K562 (cell line): Measurements from ENCODE around the gene ZRANB1. TPM values are rescaled to one million over a fixed set of nuclear protein-coding genes. Genes with fewer than 3 reads are reported as not detected.
A peak's percentile ranks its signal among the peaks of the same experiment; 100 is the strongest.

ENCODE experiments used
- CBX5 ChIP-seq: IDR thresholded peaks from 2 replicates; pipeline ENCODE4 v1.6.1; 2014; ENCODE audit warnings: low read depth, borderline replicate concordance
- GATA2 ChIP-seq: sonication (generic); formaldehyde crosslinking; IDR thresholded peaks from 2 replicates; pipeline ENCODE4 v1.4.0; 2020; ENCODE audit warnings: mild to moderate bottlenecking, missing genetic modification reagents
- GTF2E2 ChIP-seq: fragments of 200-800 bp; sonication (Bioruptor generic); IDR thresholded peaks from 2 replicates; pipeline ENCODE4 v1.6.1; 2016; ENCODE audit warnings: missing genetic modification characterization, missing compliant biosample characterization
- KLF10 ChIP-seq: fragments of 250-450 bp; sonication (Bioruptor Pico); IDR thresholded peaks from 2 replicates; pipeline ENCODE4 v1.6.1; 2021; ENCODE audit warnings: matching md5 sums
- LARP7 ChIP-seq: fragments of 450-650 bp; IDR thresholded peaks from 2 replicates; pipeline ENCODE4 v1.6.1; 2016
- MBD2 ChIP-seq: sonication (generic); IDR thresholded peaks from 2 replicates; pipeline ENCODE4 v1.6.1; 2016; ENCODE audit warnings: low read depth, borderline replicate concordance
- NBN ChIP-seq: fragments of 450-650 bp; IDR thresholded peaks from 2 replicates; pipeline ENCODE4 v1.6.1; 2016; ENCODE audit warnings: low read depth, mild to moderate bottlenecking
- NFIC ChIP-seq: fragments of 450-650 bp; IDR thresholded peaks from 2 replicates; pipeline ENCODE4 v1.6.1; 2017; ENCODE audit warnings: mild to moderate bottlenecking, inconsistent platforms
- NFXL1 ChIP-seq: fragments of 450-650 bp; formaldehyde crosslinking; IDR thresholded peaks from 2 replicates; pipeline ENCODE4 v1.4.0; 2021; ENCODE audit warnings: mild to moderate bottlenecking
- PHF8 ChIP-seq: fragments of 200-600 bp; sonication (generic); IDR thresholded peaks from 2 replicates; pipeline ENCODE4 v1.6.1; 2012; ENCODE audit warnings: mixed run types, mild to moderate bottlenecking, inconsistent platforms, low read length, moderate library complexity, borderline replicate concordance
- PML ChIP-seq: IDR thresholded peaks from 2 replicates; pipeline ENCODE4 v1.6.1; 2012; ENCODE audit warnings: low read length, inconsistent platforms
- PTRF ChIP-seq: fragments of 450-650 bp; IDR thresholded peaks from 2 replicates; pipeline ENCODE4 v1.6.1; 2016; ENCODE audit warnings: mild to moderate bottlenecking, missing genetic modification characterization, missing compliant biosample characterization
- U2AF2 ChIP-seq: fragments of 200-400 bp; formaldehyde crosslinking; optimal IDR thresholded peaks from 2 replicates; pipeline ENCODE3; 2017; ENCODE audit warnings: low read depth, mild to moderate bottlenecking, low read length
- ZNF12 ChIP-seq: sonication (generic); formaldehyde crosslinking; IDR thresholded peaks from 2 replicates; pipeline ENCODE4 v1.4.0; 2020; ENCODE audit warnings: mild to moderate bottlenecking, missing genetic modification reagents
- polyA plus RNA-seq, 8 experiments: library from polyadenylated mRNA; depleted of rRNA in 4 of 8; stranded (reverse) in 5 of 8; unstranded in 3 of 8; fragments of >200 nt; fragmentation: Nextera tagmentation in 2 of 8; fragmentation: Illumina TruSeq in 1 of 8; extraction: Ambion mirVana in 2 of 8; extraction: Trizol in 1 of 8; gene quantifications; 2 replicates each; pipeline versions ENCODE4 v1.2.1 to v1.2.3, GENCODE V29; 2011 to 2014; ENCODE audit warnings: inconsistent platforms in 1 of 8, missing spikeins in 1 of 8
- total RNA-seq, 7 experiments: library from RNA; depleted of rRNA in 6 of 7; stranded (reverse); fragments of >200 nt in 6 of 7; fragmentation: Illumina TruSeq in 2 of 7; extraction: Trizol in 2 of 7; gene quantifications; 2 replicates each; pipeline versions ENCODE4 v1.2.1 to v1.2.3, GENCODE V29; 2011 to 2021; ENCODE audit warnings: low replicate concordance in 1 of 7
- TF ChIP-seq, protein P1 (sequence below), 2 experiments: fragments of 200-800 bp in 1 of 2; sonication (Bioruptor generic) in 1 of 2; sonication (generic) in 1 of 2; formaldehyde crosslinking in 1 of 2; IDR thresholded peaks in 1 of 2; conservative IDR thresholded peaks in 1 of 2; 2 replicates each; pipeline versions ENCODE4 v1.5.0 to v1.6.1; 2016 to 2020; ENCODE audit warnings: missing compliant biosample characterization in 1 of 2, missing genetic modification characterization in 1 of 2, missing genetic modification reagents in 1 of 2
- TF ChIP-seq, protein P2 (sequence below), 2 experiments: fragments of 450-650 bp; IDR thresholded peaks; 2 replicates each; pipeline ENCODE4 v1.6.1; 2016
- TF ChIP-seq, protein P3 (sequence below): fragments of 250-450 bp; sonication (Bioruptor Pico); IDR thresholded peaks from 2 replicates; pipeline ENCODE4 v1.8.0; 2022; ENCODE audit warnings: moderate library complexity, mild to moderate bottlenecking, inconsistent platforms
- TF ChIP-seq, protein P4 (sequence below), 3 experiments: fragments of 200-800 bp in 1 of 3; fragments of 250-450 bp in 1 of 3; fragments of 450-650 bp in 1 of 3; sonication (Bioruptor Pico) in 1 of 3; sonication (Bioruptor generic) in 1 of 3; formaldehyde crosslinking in 1 of 3; IDR thresholded peaks; 2 replicates each; pipeline versions ENCODE4 v1.6.1 to v1.8.0; 2016 to 2022; ENCODE audit warnings: mild to moderate bottlenecking in 2 of 3, missing genetic modification characterization in 2 of 3, missing compliant biosample characterization in 1 of 3, moderate library complexity in 1 of 3

The ZRANB1 gene
- total and polyA plus RNA-seq, 9 of the 15 experiments (the other 6 are each of a cell fraction or from before 2014, with no cell fraction given): 0.07 to 1.1 (median 0.64) TPM

DNA sequence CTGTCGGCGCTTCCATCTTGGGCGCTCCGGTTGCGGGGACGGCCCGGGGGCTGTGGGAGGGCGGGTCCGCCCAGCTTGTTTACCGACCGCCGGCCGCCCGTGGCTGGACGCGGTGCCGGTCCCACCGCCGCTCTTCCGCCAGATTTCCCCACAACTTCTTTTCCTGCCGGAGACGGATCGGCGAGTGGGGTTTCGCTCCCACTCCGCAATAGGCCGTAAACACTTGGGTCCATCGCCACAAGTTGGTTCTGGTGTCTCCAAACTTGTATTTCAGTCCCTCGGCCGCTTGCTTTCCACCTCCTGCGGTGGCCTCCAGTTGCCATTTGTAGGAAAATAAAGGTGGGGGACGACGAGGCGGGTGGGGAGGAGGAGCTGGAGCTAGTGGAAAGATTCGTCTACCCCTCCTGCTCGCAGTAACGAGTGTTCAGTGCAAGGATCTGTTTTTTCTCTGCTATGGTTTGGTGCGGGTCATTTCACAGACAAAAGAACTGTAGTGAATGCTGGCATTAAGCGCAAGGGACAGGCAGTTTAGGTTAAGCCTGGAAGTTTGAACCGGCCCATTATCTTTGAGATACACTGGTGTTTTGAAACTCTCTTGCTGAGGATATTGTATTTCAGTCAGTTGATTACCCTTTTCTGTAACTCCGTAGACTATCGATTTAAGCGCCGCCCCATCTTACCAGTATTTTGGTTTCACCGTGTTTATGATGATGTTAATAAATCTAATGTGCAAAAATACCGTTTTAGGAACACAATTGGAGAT lies 24.3 kb upstream of the ZRANB1 start (continued):
- TF ChIP-seq, protein P1, sequence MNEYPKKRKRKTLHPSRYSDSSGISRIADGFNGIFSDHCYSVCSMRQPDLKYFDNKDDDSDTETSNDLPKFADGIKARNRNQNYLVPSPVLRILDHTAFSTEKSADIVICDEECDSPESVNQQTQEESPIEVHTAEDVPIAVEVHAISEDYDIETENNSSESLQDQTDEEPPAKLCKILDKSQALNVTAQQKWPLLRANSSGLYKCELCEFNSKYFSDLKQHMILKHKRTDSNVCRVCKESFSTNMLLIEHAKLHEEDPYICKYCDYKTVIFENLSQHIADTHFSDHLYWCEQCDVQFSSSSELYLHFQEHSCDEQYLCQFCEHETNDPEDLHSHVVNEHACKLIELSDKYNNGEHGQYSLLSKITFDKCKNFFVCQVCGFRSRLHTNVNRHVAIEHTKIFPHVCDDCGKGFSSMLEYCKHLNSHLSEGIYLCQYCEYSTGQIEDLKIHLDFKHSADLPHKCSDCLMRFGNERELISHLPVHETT (CRISPR knock-in tag; conservative IDR thresholded peaks at IDR 0.05 in 1 of 2, IDR thresholded peaks at IDR 0.05 in 1 of 2): peak in 1 of 2 experiments; percentile 15; a peak in 2 of 4 replicates
- TF ChIP-seq, protein P2, sequence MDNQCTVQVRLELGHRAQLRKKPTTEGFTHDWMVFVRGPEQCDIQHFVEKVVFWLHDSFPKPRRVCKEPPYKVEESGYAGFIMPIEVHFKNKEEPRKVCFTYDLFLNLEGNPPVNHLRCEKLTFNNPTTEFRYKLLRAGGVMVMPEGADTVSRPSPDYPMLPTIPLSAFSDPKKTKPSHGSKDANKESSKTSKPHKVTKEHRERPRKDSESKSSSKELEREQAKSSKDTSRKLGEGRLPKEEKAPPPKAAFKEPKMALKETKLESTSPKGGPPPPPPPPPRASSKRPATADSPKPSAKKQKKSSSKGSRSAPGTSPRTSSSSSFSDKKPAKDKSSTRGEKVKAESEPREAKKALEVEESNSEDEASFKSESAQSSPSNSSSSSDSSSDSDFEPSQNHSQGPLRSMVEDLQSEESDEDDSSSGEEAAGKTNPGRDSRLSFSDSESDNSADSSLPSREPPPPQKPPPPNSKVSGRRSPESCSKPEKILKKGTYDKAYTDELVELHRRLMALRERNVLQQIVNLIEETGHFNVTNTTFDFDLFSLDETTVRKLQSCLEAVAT (IDR thresholded peaks at IDR 0.05): peak in 1 of 2 experiments; percentile 32; a peak in 1 of 4 replicates
- no peak for TF ChIP-seq NFXL1 (CRISPR knock-in tag)
- TF ChIP-seq GATA2 (CRISPR knock-in tag): no peak
- TF ChIP-seq, protein P3, sequence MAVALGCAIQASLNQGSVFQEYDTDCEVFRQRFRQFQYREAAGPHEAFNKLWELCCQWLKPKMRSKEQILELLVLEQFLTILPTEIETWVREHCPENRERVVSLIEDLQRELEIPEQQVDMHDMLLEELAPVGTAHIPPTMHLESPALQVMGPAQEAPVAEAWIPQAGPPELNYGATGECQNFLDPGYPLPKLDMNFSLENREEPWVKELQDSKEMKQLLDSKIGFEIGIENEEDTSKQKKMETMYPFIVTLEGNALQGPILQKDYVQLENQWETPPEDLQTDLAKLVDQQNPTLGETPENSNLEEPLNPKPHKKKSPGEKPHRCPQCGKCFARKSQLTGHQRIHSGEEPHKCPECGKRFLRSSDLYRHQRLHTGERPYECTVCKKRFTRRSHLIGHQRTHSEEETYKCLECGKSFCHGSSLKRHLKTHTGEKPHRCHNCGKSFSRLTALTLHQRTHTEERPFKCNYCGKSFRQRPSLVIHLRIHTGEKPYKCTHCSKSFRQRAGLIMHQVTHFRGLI (CRISPR knock-in tag): no peak
- peak; percentile 17; the same call in 1 of the 2 replicates for TF ChIP-seq MBD2
- TF ChIP-seq GTF2E2 (tag): peak; percentile 48; the same call in 1 of the 2 replicates
- TF ChIP-seq LARP7: no peak
- TF ChIP-seq CBX5: no peak
- peak; percentile 7; the same call in 1 of the 2 replicates for TF ChIP-seq PHF8
- TF ChIP-seq NFIC: no peak
- no peak for TF ChIP-seq NBN
- TF ChIP-seq, protein P4, sequence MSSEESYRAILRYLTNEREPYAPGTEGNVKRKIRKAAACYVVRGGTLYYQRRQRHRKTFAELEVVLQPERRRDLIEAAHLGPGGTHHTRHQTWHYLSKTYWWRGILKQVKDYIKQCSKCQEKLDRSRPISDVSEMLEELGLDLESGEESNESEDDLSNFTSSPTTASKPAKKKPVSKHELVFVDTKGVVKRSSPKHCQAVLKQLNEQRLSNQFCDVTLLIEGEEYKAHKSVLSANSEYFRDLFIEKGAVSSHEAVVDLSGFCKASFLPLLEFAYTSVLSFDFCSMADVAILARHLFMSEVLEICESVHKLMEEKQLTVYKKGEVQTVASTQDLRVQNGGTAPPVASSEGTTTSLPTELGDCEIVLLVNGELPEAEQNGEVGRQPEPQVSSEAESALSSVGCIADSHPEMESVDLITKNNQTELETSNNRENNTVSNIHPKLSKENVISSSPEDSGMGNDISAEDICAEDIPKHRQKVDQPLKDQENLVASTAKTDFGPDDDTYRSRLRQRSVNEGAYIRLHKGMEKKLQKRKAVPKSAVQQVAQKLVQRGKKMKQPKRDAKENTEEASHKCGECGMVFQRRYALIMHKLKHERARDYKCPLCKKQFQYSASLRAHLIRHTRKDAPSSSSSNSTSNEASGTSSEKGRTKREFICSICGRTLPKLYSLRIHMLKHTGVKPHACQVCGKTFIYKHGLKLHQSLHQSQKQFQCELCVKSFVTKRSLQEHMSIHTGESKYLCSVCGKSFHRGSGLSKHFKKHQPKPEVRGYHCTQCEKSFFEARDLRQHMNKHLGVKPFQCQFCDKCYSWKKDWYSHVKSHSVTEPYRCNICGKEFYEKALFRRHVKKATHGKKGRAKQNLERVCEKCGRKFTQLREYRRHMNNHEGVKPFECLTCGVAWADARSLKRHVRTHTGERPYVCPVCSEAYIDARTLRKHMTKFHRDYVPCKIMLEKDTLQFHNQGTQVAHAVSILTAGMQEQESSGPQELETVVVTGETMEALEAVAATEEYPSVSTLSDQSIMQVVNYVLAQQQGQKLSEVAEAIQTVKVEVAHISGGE (CRISPR knock-in tag; IDR thresholded peaks at IDR 0.05): peak in 1 of 3 experiments; percentile 19; a peak in 1 of 6 replicates
- TF ChIP-seq U2AF2: no peak
- no peak for TF ChIP-seq ZNF12 (CRISPR knock-in tag)
- TF ChIP-seq KLF10 (CRISPR knock-in tag): no peak
- TF ChIP-seq PTRF (tag): no peak
- no peak for TF ChIP-seq PML
